Daoy (cell line): Measurements from ENCODE around the gene PVALB. TPM values are rescaled to one million over a fixed set of nuclear protein-coding genes. Genes with fewer than 3 reads are reported as not detected.

ENCODE experiments used
- DNase-seq: peaks from one replicate; pipeline ENCODE4 v3.0.0-alpha.2; 2015; ENCODE audit warnings: low read depth
- total RNA-seq: library from RNA; depleted of rRNA; stranded (reverse); fragments of >200 nt; shearing (Covaris generic); gene quantifications from 2 replicates; pipeline ENCODE4 v1.2.3, GENCODE V29; 2014

PVALB gene
- total RNA-seq, 1 experiment from 2014 or later: not detected

DNA sequence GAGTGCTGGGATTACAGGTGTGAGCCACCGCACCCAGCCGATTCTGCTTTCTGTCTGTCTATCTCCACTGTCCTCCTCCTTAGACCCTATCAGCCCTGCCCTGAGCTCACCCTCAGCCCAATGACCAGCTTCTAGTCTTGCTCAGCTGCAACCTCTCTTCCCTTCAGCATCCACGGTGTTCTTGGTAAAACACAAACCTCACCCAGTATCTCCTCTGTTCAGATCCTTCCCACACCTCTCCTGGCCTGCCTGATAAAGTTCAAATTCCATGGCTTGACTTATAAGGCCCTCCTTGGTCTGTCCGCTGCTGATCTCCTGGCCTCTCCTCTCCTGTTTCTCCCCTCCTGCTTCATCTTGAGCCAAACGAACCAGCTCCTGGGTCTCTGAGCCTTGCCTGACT, 29.4 kb upstream of the PVALB start:
- DNase-seq: no peak

DNA sequence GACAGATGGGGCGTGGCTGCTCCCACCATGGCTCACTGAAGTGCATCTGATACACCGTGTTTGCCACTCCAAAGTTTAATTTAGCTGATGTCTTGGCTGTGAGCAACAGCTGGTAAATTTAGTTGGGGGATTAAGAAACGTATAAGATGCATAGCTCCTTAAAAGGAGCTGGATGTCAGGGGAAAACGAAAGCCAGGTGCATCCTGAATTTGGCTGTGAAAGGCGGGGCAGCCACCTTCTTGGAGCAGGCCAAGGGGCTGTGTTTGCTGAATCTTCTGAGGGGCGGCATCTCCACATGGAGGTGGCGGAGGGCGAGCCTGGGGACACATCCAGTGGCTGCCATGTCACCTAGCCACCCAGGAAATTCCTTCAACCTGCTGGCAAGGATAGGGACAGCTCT, 23.3 kb upstream of the PVALB start:
- DNase-seq: no peak

DNA sequence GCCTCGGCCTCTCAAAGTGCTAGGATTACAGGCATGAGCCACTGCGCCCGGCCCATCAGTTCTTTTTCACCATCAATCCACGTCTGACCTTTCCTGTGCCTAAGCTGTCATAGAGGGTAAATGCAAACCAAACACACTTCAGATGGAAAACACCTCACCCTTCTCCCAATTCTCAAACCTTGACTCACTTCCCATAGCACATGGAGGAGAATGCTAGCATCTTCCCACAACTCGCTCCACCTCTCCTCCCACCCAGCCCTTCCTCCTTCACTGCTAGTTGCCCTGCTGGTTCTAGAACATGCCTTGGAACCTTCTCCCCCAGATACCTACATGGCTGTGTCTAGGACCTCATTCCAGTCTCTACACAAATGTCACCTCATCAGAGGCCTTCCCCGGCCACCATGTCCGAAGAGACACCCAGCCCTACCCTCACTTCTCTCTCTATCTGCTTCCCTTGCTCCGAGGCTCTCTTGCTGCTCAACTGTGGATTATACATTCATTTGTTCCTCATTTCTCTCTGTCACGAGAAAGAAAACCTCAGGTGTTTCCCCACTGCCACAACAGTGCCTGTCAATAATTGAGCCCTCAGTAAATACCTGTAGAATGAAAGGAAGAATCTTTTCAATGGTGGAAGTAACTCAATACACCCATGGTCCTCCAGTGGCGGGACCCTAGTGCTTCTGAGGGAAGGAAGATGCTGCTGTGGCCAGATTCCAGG, 22.7 kb upstream of the PVALB start:
- peak; percentile 83 for DNase-seq

- no peak for DNase-seq
Measured at GRCh38 chr22:36838119-36839030, 21.5 kb upstream of the PVALB start.

DNA sequence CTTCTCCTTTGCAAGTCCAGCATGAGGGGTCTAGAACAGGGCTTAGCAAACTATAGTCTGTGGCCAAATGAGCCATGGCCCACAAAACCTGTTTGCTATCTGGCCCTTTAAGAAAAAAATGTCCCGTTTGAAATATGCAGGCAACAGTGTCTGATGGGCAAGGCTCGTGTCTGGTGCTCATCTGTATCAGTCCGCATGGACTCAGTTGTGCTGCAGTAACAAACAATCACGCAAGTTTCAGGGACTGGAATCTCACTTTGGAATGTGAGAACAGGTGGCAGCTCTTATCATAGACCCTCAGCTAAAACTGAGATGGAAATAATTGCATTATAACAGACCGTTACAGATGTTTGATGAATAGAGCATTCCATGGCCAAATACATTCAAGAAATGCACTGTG, 19.1 kb upstream of the PVALB start:
- no peak for DNase-seq

DNA sequence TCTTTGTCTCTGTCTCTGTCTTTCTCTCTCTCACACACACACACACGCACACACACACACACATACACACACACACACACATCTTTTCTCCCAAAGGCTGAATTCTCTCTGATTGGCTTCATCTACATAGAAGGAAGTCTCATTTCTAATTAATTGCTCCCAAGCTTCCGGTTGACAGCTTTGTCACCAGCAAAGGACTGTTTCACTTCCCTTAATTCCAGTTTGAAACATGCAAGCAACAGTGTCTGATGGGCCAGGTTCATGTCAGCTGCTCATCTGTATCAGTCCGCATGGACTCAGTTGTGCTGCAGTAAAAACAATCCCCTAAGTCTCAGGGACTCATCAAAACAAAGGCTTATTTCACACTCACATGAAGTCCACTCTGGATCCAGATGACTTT, 16.2 kb upstream of the PVALB start:
- DNase-seq: no peak

- DNase-seq: no peak
Measured at GRCh38 chr22:36831717-36832116, 14.9 kb upstream of the PVALB start.

GRCh38 chr22:36831206-36831605, 14.4 kb upstream of the PVALB start:
- no peak for DNase-seq

DNA sequence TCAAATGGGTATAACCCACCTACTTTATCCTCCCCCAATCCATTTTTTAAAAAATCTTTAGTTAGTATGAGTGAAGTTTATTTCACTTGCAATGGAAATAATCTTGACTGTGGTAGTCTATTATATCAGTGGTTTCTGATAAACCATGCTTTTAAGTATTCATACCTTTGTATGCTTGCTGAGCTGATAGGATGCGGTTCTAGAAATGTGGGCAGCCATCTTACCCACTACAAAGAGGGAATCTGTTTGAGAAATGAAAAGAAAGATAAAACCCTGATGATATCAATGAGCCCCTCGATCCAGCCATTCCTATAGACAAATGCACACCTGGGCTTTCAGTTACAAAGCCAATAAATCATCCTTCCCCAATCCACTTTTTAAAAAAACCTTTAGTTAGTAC, 13.8 kb upstream of the PVALB start:
- no peak for DNase-seq

GRCh38 chr22:36829370-36830002, 12.7 kb upstream of the PVALB start:
- DNase-seq: no peak

- no peak for DNase-seq
Measured at GRCh38 chr22:36828815-36829214, 12.0 kb upstream of the PVALB start.

DNA sequence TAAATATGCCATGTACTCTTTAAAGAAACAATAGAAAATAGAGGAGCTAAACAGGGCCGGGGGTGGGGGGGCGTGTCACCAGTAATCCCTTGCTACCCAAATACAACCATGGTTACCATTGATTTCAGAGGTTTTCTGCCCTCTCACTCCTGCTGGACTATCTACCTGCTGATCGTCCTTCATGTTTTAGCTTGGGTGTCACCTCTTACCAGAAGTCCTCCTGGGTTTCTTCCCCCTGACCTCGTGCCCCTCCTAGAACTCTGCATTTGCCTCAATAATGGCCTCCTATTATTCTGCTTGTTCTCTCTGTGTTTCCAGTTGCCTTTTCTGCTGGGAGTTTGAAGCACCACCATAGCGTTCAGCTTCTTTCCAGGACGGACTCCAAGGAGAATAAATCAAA, 9.4 kb upstream of the PVALB start:
- DNase-seq: no peak

GRCh38 chr22:36824655-36825054, 7.8 kb upstream of the PVALB start:
- no peak for DNase-seq

GRCh38 chr22:36823186-36823839, 6.5 kb upstream of the PVALB start:
- peak; percentile 57 for DNase-seq

- no peak for DNase-seq
Measured at GRCh38 chr22:36822581-36822980, 5.7 kb upstream of the PVALB start.

GRCh38 chr22:36819112-36819511, 2.3 kb upstream of the PVALB start:
- no peak for DNase-seq

DNA sequence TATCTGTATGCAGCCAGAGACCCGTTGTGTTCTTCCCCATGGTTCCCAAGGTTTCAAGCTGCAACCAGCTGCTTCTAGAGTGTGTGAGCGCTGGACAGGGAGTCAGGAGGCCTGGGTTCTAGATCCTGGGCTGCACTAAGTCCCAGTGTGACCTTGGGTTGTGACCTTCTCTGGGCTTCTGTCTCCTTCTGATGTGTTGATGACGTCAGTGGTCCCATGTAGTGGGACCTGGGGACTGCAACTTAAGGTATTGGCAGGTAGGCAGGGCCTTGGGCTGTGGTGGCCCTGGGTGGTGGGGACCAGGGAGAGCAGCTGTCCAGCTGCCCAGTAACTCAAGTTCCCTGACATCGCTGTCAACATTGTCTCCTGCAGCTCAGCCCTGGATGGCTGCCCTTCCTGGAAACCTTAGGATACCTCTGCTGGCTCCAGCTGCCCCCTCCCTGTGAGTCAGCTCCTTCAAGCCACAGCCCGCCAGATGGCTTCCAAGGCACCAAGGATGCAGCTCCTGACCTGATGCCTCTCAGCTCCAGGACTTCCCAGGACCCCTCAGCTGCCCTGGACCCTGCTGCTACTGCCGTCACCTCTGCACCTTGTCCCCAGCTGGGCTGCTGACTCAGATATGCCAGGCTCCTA, 1.3 kb upstream of the PVALB start:
- DNase-seq: peak; percentile 55

GRCh38 chr22:36817525-36817848, 652 bp upstream of the PVALB start:
- DNase-seq: no peak

- DNase-seq: no peak
Measured at GRCh38 chr22:36816339-36816635, 548 bp downstream of the PVALB start.

DNA sequence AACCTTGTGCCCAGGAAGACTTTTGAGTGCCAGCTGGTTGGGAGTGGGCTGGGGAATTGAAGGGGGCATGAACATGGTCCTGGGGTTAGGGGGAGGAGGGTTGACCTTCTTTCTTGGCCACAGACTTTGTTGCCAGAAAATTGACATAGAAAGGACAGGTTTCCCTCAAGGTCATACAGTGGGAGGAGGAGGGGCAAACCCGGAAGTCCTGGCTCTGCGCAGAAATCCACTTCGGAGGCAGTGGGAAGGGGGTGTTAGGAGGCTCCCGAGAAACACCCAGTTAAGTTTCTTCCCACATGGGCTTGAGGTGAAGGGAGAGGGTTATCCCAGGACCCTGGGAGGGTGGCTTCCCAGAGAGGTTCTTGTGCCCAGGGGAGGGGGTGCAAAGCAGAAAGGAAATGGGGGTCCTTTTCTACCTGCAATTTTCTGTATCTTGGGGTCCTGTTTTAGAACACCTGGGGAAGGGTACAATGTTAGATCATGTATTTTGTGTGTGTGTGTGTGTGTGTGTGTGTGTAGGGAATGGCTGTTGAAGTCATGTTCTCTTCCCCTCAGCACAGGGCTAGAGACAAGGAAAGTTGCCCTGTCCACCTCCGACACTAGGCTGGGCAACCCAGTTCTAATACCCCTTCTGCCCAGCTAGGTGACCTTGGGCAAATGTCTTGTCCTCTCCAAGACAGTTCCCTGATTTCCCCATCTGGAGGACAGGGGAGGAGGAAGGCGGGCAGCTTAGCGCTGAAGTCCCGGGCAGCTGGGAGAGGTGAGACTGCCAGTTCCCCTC, 1.1 kb downstream of the PVALB start:
- DNase-seq: no peak

- no peak for DNase-seq
Measured at GRCh38 chr22:36814801-36815200, 2.0 kb downstream of the PVALB start.
